Prostate gland (tissue), 2 donors: ENCODE results near the gene SPINK5. TPM values are rescaled to one million over a fixed set of nuclear protein-coding genes. Genes with fewer than 3 reads are reported as not detected.

Experiments
- DNase-seq: peaks from one replicate; pipeline ENCODE4 v3.0.0-alpha.2; 2019; ENCODE audit warnings: low spot score
- H3K27ac ChIP-seq, 2 donors: fragments of 200-600 bp; sonication (generic); 2 replicates each; pipeline ENCODE4 v1.5.1; 2017 to 2019
- H3K27me3 ChIP-seq: fragments of 200-600 bp; sonication (generic); replicated peaks from 2 replicates; pipeline ENCODE4 v1.5.1; 2019; ENCODE audit not compliant: insufficient read depth
- H3K36me3 ChIP-seq, 2 donors: fragments of 200-600 bp; sonication (generic); 1 replicate in 1 of 2; 2 replicates in 1 of 2; pipeline versions ENCODE4 v1.5.1 to v1.8.1; 2017 to 2019
- H3K4me1 ChIP-seq: fragments of 200-600 bp; sonication (generic); replicated peaks from 2 replicates; pipeline ENCODE4 v1.5.1; 2019
- H3K4me3 ChIP-seq, 2 donors: fragments of 200-600 bp; sonication (generic); 2 replicates each; pipeline ENCODE4 v1.5.1; 2017 to 2019
- H3K9me3 ChIP-seq: fragments of 200-600 bp; sonication (generic); 2 replicates; pipeline ENCODE4 v1.5.1; 2017
- POLR2A ChIP-seq: fragments of 450-650 bp; IDR thresholded peaks from one replicate; pipeline ENCODE4 v1.6.1; 2016; ENCODE audit warnings: antibody characterized with exemption, mild to moderate bottlenecking
- POLR2AphosphoS5 ChIP-seq: sonication (generic); formaldehyde crosslinking; IDR thresholded peaks from one replicate; pipeline ENCODE4 v1.6.1; 2017; ENCODE audit warnings: antibody characterized with exemption
- WGBS: methylation state at CpG from one replicate; pipeline ENCODE4 v1.1.5; 2018; 5-methylcytosine and 5-hydroxymethylcytosine counted together
- intact Hi-C: fragments of 100-400 bp; cut with DNase I; formaldehyde crosslinking; loops from one replicate; pipeline ENCODE4 v1.14.2; 2022
- total RNA-seq, 2 donors: library from RNA; depleted of rRNA; stranded (reverse); fragments of >200 nt; gene quantifications; one replicate each; pipeline ENCODE4 v1.1.0, GENCODE V29; 2016
- TF ChIP-seq, protein P1 (sequence below), 4 experiments: fragments of 200-600 bp in 2 of 4; fragments of 450-650 bp in 2 of 4; sonication (generic) in 2 of 4; IDR thresholded peaks; 1 replicate in 3 of 4; 2 replicates in 1 of 4; pipeline ENCODE4 v1.5.1; 2016 to 2019; ENCODE audit warnings: antibody characterized with exemption in 4 of 4, mild to moderate bottlenecking in 2 of 4, moderate library complexity in 2 of 4

The SPINK5 gene
- 1 to 10 TPM; 2.6 to 3.7 TPM for total RNA-seq

GRCh38 chr5:148063861-148064260 is at the start of gene SPINK5:
SPINK5 (plus strand) TSS chr5:148063980; CDS start chr5:148064045, 65 bp downstream.
- Histone ChIP-seq H3K27me3 (no peaks in the 10 kb centered on the region), H3K27ac (no peak within 1 kb of the TSS), H3K4me3 (no peak within 1 kb of the TSS), H3K9me3 (no peaks in the 10 kb centered on the region), H3K4me1 (no peaks in the 10 kb centered on the region), H3K36me3 (no peaks in the 10 kb centered on the region)
- DNase-seq = no peak
- TF ChIP-seq, protein P1, sequence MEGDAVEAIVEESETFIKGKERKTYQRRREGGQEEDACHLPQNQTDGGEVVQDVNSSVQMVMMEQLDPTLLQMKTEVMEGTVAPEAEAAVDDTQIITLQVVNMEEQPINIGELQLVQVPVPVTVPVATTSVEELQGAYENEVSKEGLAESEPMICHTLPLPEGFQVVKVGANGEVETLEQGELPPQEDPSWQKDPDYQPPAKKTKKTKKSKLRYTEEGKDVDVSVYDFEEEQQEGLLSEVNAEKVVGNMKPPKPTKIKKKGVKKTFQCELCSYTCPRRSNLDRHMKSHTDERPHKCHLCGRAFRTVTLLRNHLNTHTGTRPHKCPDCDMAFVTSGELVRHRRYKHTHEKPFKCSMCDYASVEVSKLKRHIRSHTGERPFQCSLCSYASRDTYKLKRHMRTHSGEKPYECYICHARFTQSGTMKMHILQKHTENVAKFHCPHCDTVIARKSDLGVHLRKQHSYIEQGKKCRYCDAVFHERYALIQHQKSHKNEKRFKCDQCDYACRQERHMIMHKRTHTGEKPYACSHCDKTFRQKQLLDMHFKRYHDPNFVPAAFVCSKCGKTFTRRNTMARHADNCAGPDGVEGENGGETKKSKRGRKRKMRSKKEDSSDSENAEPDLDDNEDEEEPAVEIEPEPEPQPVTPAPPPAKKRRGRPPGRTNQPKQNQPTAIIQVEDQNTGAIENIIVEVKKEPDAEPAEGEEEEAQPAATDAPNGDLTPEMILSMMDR (IDR thresholded peaks at IDR 0.05) = no peak
- no peak for TF ChIP-seq POLR2AphosphoS5
- intact Hi-C loops = no loop called here
- WGBS = 61% methylated on average over 5 of the region's 5 CpGs

- WGBS = 92% methylated on average over 3 of the region's 3 CpGs
- TF ChIP-seq POLR2A (no peak), POLR2AphosphoS5 (no peak)
- TF ChIP-seq, protein P1 (IDR thresholded peaks at IDR 0.05) = no peak
- no peak for DNase-seq
Measured at GRCh38 chr5:148014276-148014675, 49.5 kb upstream of the SPINK5 start.

DNA sequence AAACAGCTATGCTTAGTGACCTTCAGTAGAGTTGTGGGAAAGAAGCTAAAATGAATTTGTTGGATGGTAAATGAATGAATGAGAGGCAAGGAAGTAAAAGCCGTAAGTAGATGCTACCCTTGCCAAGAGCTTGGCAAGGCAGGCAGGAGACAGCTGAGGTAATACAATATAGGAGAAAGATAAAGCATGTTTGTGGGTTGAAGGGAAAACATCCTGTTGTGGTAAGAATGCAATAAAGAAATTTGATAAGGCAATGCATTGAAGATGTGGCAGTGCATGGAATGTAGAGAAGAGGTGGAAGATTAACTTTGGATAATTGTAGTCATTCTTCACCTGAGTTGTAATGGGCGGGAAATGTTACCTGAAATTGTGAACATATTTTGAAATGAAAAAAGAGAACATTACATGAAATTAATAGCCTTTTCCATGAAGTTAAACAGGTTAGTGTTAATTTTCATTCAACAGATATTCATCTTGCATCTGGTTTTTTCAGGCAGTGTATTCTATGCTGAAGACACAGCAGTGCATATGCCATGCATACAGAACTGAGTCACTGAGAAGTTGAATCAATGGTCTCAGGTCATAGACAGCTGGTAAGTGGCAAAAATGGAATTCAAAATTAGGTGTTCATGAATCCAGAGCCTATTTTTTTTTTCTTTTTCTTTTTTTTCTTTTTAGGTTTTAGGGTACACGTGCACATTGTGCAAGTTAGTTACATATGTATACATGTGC is 43.4 kb upstream of the SPINK5 start:
- WGBS = 78% methylated on average over 3 of the region's 3 CpGs
- Histone ChIP-seq H3K4me3 (no peak overlapping the region), H3K27ac (no peak overlapping the region), H3K4me1 (no peaks in the 10 kb centered on the region), H3K27me3 (no peaks in the 10 kb centered on the region), H3K36me3 (no peaks in the 10 kb centered on the region), H3K9me3 (no peaks in the 10 kb centered on the region)
- no peak for TF ChIP-seq POLR2AphosphoS5
- TF ChIP-seq, protein P1 (IDR thresholded peaks at IDR 0.05) = no peak
- no peak for TF ChIP-seq POLR2A
- DNase-seq = no peak
- intact Hi-C loops = no loop called here

More at GRCh38 chr5:148014276-148014675, 49.5 kb upstream of the SPINK5 start:
- Histone ChIP-seq H3K36me3 (no peaks in the 10 kb centered on the region), H3K4me3 (no peak overlapping the region), H3K4me1 (no peaks in the 10 kb centered on the region), H3K27ac (no peak overlapping the region), H3K9me3 (no peaks in the 10 kb centered on the region), H3K27me3 (no peaks in the 10 kb centered on the region)
- intact Hi-C loops = no loop called here

DNA sequence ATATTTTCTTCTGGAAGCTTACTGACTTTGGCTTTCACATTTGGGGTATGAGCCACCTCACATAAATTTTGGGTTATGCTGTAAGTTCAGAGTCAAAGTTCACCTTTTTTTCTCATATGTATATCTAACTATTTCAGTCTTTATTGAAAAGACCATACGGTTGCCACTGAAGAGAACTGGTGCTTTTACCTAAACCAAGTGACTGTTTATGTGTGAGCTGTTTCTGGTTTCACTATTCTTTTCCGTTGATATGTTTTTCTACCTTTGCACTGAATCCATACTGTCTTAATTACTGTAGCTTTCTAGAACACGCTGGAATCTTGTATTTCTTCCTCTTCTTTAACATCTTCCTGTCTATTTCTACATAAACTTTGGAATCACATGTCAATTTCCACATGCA is 36.3 kb upstream of the SPINK5 start:
- H3K4me3 ChIP-seq = no peak overlapping the region
- intact Hi-C loops = no loop called here
- no peaks in the 10 kb centered on the region for H3K9me3 ChIP-seq
- WGBS = 75% methylated on average over 3 of the region's 3 CpGs
- no peak for DNase-seq
- no peak overlapping the region for H3K27ac ChIP-seq
- no peaks in the 10 kb centered on the region for H3K4me1 ChIP-seq
- H3K36me3 ChIP-seq = no peaks in the 10 kb centered on the region
- H3K27me3 ChIP-seq = no peaks in the 10 kb centered on the region
- no peak for TF ChIP-seq POLR2AphosphoS5
- TF ChIP-seq POLR2A = no peak
- TF ChIP-seq, protein P1 (IDR thresholded peaks at IDR 0.05) = no peak

DNA sequence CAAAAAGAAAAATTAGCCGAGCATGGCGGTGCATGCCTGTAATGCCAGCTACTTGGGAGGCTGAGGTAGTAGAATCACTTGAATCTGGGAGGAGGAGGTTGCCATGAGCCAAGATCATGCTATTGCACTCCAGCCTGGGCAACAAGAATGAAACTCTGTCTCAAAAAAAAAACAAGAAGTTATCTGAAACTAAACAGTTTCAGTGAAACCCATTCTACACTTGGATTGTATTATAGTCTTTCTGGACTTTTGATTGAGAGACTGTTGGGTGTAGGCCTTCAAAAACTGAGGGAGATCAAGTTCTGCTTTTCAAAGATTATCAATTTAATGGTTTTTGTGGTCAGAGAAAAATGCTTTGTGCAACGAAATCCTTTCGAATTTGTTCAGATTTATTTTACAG is 34.6 kb upstream of the SPINK5 start:
- intact Hi-C loops = no loop called here
- no peak overlapping the region for H3K4me3 ChIP-seq
- no peak for DNase-seq
- 74% methylated on average over 4 of the region's 4 CpGs for WGBS
- no peak overlapping the region for H3K27ac ChIP-seq
- no peaks in the 10 kb centered on the region for H3K36me3 ChIP-seq
- no peaks in the 10 kb centered on the region for H3K27me3 ChIP-seq
- H3K9me3 ChIP-seq = no peaks in the 10 kb centered on the region
- H3K4me1 ChIP-seq = no peaks in the 10 kb centered on the region
- TF ChIP-seq, protein P1 (IDR thresholded peaks at IDR 0.05) = no peak
- no peak for TF ChIP-seq POLR2AphosphoS5
- TF ChIP-seq POLR2A = no peak
